ENCODE results near the gene MRPL11.

- TF ChIP-seq CTCF (IDR thresholded peaks at IDR 0.05; ENCODE audit: low read depth, low read length) (peak; percentile 100), EZH2phosphoT487 (IDR thresholded peaks at IDR 0.05; ENCODE audit: low read depth) (no peak)
Observed at GRCh38 chr11:66408488-66409214, 30.0 kb downstream of the MRPL11 start.
